Left lung (tissue), 10 donors: Measurements from ENCODE around the gene AKAP13. TPM values are rescaled to one million over a fixed set of nuclear protein-coding genes. Genes with fewer than 3 reads are reported as not detected.

ENCODE experiments used
- ATAC-seq: fragments of 200-7000 bp; cut with Tn5 transposase; one replicate; pipeline ENCODE4 v1.9.1; 2020; ENCODE audit warnings: moderate library complexity
- DNase-seq, 4 donors: peaks; one replicate each; pipeline ENCODE4 v3.0.0-alpha.2; 2013 to 2020
- H3K27ac ChIP-seq, 2 donors: fragments of 200-600 bp; sonication (generic) in 1 of 2; one replicate each; pipeline versions ENCODE4 v1.5.0 to v1.8.0; 2020 to 2021
- H3K27me3 ChIP-seq, 2 donors: fragments of 200-600 bp; sonication (generic) in 1 of 2; one replicate each; pipeline versions ENCODE4 v1.5.0 to v1.8.0; 2020 to 2021
- H3K36me3 ChIP-seq, 2 donors: fragments of 200-600 bp; sonication (generic) in 1 of 2; one replicate each; pipeline versions ENCODE4 v1.5.0 to v1.8.0; 2020 to 2021
- H3K4me1 ChIP-seq, 2 donors: fragments of 200-600 bp; one replicate each; pipeline ENCODE4 v1.8.0; 2021
- H3K4me3 ChIP-seq, 2 donors: fragments of 200-600 bp; sonication (generic) in 1 of 2; one replicate each; pipeline versions ENCODE4 v1.5.0 to v1.8.0; 2020 to 2021; ENCODE audit warnings: mild to moderate bottlenecking in 1 of 2
- H3K9me3 ChIP-seq, 2 donors: fragments of 200-600 bp; sonication (generic) in 1 of 2; one replicate each; pipeline versions ENCODE4 v1.5.0 to v1.8.0; 2020 to 2021
- intact Hi-C, 2 donors: fragments of 100-400 bp; cut with DNase I; formaldehyde crosslinking; loops; one replicate each; pipeline versions ENCODE4 v1.11.2 to v1.14.2; 2022
- polyA plus RNA-seq, 6 donors: library from polyadenylated mRNA; unstranded; fragments of 120-200 nt; gene quantifications; one replicate each; pipeline ENCODE4 v1.2.1, GENCODE V29; 2013; ENCODE audit not compliant: insufficient read length in 6 of 6
- total RNA-seq, 2 donors: library from RNA; stranded (reverse); fragmentation: NEBNext Ultra II Directional; extraction: Animal tissue kit (Norgen Biotek cat#: 25700); gene quantifications; one replicate each; pipeline ENCODE4 v1.2.1, GENCODE V29; 2021
- TF ChIP-seq, protein P1 (sequence below), 2 donors: fragments of 200-600 bp; sonication (generic) in 1 of 2; IDR thresholded peaks; one replicate each; pipeline versions ENCODE4 v1.5.0 to v1.8.0; 2021; ENCODE audit warnings: antibody characterized with exemption in 2 of 2
- donor health status: DM: no; HTN: yes; CAD: no.
- donor health status: DM: no; HTN: no; CAD: no.

The AKAP13 gene
- total and polyA plus RNA-seq, 8 donors = 93.6 to 346 (median 102) TPM

DNA sequence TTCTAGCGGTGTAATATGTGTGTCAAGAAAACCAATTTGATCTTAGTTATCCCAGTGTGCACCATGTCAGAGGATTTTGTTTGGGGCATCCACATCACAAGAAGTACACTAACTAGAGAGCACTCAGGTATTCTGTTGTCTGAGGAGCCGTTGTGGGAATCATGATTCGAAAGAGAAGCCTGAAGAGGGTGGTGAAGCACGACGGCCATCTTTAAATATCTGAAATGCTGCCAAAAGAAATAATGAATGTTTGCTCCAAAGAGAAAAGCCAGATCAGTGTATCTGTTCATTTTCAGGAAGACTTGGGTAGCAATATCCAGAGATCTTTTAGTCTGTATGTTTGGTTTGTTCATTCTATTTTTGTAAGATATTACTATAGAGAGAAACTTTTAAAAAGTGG is 233.7 kb downstream of the AKAP13 start:
- no peak overlapping the region for H3K4me3 ChIP-seq
- ATAC-seq (no peak), DNase-seq (no peak)
- TF ChIP-seq, protein P1, sequence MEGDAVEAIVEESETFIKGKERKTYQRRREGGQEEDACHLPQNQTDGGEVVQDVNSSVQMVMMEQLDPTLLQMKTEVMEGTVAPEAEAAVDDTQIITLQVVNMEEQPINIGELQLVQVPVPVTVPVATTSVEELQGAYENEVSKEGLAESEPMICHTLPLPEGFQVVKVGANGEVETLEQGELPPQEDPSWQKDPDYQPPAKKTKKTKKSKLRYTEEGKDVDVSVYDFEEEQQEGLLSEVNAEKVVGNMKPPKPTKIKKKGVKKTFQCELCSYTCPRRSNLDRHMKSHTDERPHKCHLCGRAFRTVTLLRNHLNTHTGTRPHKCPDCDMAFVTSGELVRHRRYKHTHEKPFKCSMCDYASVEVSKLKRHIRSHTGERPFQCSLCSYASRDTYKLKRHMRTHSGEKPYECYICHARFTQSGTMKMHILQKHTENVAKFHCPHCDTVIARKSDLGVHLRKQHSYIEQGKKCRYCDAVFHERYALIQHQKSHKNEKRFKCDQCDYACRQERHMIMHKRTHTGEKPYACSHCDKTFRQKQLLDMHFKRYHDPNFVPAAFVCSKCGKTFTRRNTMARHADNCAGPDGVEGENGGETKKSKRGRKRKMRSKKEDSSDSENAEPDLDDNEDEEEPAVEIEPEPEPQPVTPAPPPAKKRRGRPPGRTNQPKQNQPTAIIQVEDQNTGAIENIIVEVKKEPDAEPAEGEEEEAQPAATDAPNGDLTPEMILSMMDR (IDR thresholded peaks at IDR 0.05) = no peak
- peaks cover 35 to 53% of the 10 kb centered on the region in 2 donors for H3K4me1 ChIP-seq
- intact Hi-C loops = no loop called here
- H3K27me3 ChIP-seq = no peaks in the 10 kb centered on the region
- H3K36me3 ChIP-seq = peaks cover 0 to 19% of the 10 kb centered on the region in 2 donors
- H3K27ac ChIP-seq = no peak overlapping the region
- H3K9me3 ChIP-seq = no peaks in the 10 kb centered on the region

DNA sequence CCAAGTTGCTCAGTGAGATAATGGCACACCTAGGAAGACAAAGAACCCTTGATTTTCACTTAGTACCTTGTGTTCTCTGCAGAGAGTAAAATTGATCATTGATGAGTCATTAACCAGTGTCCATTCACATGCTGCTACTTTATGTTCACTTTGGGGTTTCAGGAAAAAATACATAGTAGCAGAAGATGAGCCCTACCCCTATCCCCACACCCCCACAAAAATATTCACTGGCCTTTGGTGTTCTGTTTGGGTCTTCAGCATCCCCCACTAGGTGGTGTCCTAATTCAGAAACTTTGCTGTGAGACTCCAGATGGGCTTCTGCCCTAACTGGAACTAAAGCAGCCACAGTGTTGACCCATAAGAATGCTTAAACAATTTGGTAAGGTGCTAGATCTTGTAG is 235.5 kb downstream of the AKAP13 start:
- H3K9me3 ChIP-seq = no peaks in the 10 kb centered on the region
- TF ChIP-seq, protein P1 (IDR thresholded peaks at IDR 0.05) = peak; percentile 31 to 56
- DNase-seq (peak in 1 of 4 donors; percentile 68), ATAC-seq (peak; percentile 24)
- H3K4me3 ChIP-seq = no peak overlapping the region
- H3K4me1 ChIP-seq = peaks cover 42 to 72% of the 10 kb centered on the region in 2 donors
- H3K27me3 ChIP-seq = no peaks in the 10 kb centered on the region
- intact Hi-C loops = no loop called here
- H3K27ac ChIP-seq = peak overlapping the region; percentile 71 to 88
- peaks cover 0 to 6% of the 10 kb centered on the region in 2 donors for H3K36me3 ChIP-seq

DNA sequence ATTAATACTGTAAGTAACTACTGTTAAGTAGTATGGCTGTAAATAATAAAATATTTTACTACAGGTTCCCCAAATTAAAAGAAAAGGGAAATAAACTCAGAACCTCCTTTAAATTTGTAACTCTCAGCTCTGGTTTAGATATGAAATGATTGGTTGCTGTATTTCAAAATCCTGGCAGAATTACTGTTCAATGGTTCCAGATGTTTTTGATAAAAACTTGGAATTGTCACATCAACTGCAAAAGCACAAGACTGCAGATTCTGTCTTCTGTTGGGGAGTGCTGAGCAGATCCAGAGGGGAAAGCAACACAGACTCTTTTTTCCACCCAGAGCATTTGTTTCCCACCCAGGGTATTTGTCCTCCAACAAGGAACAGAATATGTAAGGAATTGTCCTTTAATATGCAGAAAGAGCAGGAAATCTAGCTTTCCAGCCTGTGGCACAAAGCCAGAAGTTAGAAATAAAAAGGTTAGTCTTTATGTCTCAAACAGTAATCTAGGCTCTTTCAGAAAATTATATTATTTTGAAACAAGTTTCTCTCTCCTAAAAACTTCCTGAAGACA is 236.2 kb downstream of the AKAP13 start:
- Histone ChIP-seq H3K4me3 (no peak overlapping the region), H3K9me3 (no peaks in the 10 kb centered on the region), H3K27me3 (no peaks in the 10 kb centered on the region), H3K36me3 (no peaks in the 10 kb centered on the region), H3K27ac (peak overlapping the region; percentile 71 to 88), H3K4me1 (peaks cover 44 to 79% of the 10 kb centered on the region in 2 donors)
- intact Hi-C loops = no loop called here
- ATAC-seq = no peak
- TF ChIP-seq, protein P1 (IDR thresholded peaks at IDR 0.05) = no peak
- peak in 2 of 4 donors; percentile 48 to 63 for DNase-seq

DNA sequence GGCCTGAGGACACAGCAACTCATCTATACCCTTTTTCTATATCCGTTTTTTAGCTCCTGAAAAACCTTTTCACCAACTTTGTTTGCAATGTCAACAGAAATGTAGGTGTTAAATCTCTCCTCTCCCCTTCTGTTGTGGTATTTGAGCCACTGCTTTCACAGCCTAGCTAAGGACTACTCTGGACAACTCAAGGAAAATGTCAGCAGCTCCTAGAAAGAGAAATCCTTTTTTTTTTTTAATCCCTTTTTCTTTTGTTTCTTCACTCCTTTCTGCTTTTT is 237.8 kb downstream of the AKAP13 start:
- ATAC-seq = peak; percentile 5
- H3K27ac ChIP-seq = peak overlapping the region; percentile 71 to 88
- H3K4me3 ChIP-seq = no peak overlapping the region
- TF ChIP-seq, protein P1 (IDR thresholded peaks at IDR 0.05) = no peak
- H3K4me1 ChIP-seq = peaks cover 47 to 94% of the 10 kb centered on the region in 2 donors
- no peaks in the 10 kb centered on the region for H3K9me3 ChIP-seq
- no peaks in the 10 kb centered on the region for H3K27me3 ChIP-seq
- H3K36me3 ChIP-seq = no peaks in the 10 kb centered on the region
- intact Hi-C loops = no loop called here
- no peak for DNase-seq

DNA sequence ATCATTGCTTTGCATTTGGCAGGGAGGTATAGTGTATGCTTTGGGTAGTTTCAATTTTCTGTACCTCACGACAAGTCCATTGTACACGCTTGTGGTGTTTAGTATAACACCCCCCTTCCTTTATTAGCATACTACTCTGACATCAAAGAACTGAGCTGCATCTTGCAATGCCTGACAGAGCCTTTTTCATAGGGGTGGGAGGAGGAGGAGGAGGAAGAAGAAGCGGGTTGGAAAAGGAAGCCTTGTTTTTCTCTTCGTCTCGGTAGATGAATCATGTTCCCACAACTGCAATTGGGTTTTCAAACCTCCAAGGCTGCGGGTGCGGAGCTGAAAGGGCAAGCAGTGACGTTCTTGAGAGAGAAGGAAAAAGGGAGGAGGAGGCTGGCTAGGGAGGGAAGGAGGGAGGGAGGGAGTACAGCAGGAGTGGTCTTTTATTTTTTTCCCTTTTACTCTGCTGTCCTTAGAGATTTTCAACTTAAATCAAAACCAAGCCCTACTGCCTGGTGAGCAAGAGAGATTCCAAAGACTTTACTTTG is 238.6 kb downstream of the AKAP13 start:
- no peaks in the 10 kb centered on the region for H3K36me3 ChIP-seq
- H3K9me3 ChIP-seq = no peaks in the 10 kb centered on the region
- no peaks in the 10 kb centered on the region for H3K27me3 ChIP-seq
- peaks cover 52 to 94% of the 10 kb centered on the region in 2 donors for H3K4me1 ChIP-seq
- ATAC-seq (peak; percentile 66), DNase-seq (peak; percentile 74 to 87 (median 80))
- H3K4me3 ChIP-seq = peak overlapping the region; percentile 30 to 32
- TF ChIP-seq, protein P1 (IDR thresholded peaks at IDR 0.05) = no peak
- intact Hi-C loops = no loop called here
- peak overlapping the region; percentile 71 to 88 for H3K27ac ChIP-seq
